ENCODE measurements around the gene ARHGAP26.

ARHGAP26 gene

DNA sequence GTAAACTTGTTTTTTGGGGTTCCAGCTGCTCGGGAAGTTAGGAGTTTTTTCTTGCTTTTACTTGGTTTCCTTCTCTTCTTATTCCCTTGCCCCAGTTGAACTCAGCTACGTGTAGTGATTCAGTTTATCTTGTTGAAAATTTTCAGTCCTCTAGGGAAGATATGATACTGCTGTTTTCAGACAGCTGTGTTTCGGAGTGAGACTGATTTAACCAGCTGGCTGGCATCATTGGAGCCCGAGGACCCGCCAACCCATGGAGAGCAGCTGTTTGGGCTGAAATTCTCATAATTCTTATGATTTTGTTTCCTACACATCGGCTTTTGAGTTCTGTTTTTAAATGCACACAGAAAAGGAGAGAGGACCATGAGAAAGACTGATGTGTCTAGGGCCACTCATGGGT, 361.8 kb downstream of the ARHGAP26 start:
- no peak for DNase-seq

DNA sequence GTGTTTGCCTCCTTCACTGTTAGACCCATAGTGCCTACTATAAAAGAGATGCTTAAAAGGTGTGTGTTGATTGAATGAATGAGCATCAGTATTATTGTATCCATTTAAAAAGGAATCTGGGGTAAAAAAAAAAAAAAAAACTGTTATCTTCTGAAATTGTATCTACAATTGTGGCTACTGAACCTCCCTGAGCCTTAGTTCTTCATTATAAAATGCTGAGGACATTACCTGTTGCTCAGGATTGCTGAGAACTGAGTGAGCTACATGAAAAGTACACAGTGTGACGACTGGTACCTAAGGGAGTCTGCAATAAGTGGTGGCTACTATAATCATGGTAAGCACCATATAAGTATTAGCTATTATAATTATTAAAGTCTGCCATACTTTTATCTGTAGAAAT, 362.6 kb downstream of the ARHGAP26 start:
- no peak for DNase-seq

DNA sequence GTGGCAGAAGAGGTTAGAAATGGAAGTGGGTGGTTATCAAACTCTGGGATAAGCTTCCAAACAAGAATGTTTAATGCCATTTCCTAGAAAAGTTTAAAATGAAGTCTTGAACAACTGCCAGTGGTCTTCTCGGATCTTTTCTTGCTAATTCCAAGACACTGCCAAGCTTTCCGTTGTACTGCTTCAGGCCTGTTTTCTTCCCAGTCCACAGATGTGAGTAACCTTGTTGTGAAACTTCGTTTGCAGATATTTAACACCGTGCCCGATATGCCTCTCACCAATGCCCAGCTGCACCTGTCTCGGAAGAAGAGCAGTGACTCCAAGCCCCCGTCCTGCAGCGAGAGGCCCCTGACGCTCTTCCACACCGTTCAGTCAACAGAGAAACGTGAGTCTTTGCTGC, 363.5 kb downstream of the ARHGAP26 start:
- DNase-seq: no peak

DNA sequence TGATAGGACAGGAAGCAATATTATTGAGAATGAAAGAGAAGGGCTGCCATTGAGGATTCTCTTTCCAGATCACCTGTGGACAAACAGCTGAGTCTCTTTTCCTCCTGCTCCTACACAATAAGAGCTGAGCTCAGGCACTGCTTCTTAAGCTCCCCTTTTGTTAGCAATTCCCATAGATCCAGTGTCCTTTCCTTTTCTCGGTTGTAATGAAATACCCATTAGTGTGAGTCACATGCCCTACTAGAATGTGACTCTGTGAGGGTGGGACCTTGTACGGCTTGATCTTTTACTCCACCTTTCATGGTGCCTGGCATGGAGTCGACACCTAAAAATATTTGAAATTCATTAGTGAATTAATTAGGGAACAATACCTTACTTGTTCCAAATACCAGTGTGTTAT, 364.1 kb downstream of the ARHGAP26 start:
- DNase-seq: no peak

DNA sequence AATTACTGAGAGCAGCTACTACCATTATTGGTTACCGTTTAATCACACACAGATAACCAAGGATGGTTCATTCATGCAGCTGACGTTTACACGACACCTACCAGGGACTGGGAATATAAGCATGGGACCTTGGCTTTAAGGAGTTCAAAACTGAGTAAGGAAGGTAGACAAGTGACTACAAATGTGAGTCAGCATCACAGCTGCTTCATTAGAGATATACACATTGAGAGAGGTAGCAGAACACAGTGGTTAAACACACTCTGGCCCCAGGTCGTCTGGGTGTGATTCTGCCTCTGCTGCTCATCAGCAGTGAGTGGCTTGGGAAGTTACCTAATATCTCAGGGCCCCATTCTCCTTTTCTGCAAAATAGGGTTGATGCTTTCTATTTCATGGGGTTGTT, 364.7 kb downstream of the ARHGAP26 start:
- no peak for DNase-seq

DNA sequence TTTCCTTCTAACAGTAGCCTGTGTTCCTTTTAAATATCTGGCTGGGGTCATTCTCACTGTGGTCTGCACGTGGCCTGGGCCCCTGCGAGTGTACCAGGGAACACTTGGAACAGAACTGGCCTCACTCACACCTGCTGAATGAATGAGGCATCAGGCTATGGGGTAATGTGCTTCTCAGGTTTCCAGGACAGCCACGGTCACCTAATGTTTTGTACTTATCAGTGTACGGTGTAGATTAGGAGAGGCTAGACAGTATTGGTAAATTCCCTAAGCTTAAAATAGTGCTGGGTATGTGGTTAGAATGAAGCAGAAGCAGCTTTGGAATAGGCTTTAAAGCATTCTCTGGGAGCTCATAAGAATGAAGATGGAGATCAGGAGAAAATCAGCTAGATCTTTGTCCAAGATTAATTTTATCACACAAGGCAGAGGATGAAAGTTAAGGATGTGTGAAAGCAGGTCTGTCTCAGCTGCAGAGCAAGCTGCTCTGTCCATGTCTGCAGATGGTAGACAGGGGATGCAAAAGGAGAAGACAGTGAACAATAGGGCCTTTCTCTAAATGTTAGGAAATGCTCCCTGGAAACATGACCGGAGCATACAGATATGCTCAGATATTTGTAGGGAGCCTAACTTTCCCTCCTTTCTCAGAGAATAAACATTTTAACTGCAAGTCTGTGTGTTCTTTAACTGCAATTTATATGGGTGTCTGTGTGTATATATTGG, 365.8 kb downstream of the ARHGAP26 start:
- DNase-seq: no peak

DNA sequence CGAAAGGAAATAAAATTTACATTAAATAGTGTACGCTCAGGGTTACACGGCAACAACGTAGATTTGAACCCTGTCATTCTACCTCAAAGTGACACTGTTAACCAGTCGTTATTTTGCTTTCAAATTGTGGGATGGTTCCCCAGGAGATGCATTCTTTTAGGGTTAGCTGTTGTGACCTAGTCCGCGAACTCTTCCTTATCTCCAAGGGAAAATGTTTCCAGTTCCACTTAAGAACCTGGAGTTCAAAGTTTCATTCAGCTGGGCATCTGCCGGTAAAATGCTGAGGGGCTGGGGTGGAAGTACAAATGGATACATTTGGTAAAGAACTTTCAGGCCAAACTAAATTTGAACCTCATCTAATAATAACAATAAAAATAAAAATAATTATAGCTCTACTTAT, 368.7 kb downstream of the ARHGAP26 start:
- DNase-seq: no peak

DNA sequence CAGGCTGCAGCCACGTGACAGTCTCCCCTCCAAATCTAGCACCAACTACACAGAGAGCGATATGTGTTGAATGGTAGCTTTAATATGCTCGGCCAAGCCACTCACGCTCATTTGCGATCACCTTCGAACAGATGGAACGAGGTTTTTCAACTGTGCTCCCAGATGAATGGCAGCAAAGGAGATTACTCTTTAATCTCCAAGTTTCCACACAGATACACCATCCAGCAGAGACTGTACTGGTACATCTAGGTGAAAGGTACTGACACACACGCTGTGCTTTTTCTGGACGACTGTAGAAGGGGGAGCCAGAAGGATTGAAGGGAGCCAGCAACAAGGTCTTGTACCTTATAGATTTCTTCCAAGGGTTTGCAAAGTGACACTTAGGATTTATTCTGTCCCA, 369.4 kb downstream of the ARHGAP26 start:
- DNase-seq: no peak

DNA sequence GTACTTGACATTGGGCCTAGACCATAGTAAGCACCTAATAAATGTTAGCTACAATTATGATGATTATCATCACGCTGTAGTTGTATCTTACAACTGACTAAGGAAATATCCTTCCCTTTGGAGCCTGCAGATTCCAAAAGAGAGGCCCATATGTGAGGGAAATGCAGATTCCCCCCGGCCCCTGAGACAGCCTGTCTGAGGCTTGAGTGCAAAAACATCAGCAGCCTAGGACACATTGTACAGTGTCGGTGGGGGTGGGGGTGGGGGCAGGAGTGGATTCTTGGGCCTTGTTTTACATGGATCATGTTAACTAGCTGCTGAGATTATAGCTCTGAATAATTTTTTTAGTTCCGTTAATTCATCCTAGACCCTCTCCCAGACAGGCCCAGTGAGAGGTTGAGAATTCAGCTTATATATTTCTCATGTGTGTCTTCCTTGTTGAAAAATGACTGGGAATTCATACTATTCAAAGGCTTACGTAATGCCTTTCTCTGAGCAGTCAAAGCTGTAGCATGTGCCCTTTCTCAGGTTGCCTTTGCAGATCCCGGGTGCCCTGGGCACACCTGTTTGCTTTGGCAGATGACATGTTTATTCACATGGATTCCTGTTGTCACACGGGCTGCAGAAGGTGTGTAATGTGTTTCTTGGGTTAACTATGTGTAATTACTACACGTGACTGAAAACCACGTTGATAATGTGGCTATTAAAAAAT, 370.5 kb downstream of the ARHGAP26 start:
- no peak for DNase-seq

DNA sequence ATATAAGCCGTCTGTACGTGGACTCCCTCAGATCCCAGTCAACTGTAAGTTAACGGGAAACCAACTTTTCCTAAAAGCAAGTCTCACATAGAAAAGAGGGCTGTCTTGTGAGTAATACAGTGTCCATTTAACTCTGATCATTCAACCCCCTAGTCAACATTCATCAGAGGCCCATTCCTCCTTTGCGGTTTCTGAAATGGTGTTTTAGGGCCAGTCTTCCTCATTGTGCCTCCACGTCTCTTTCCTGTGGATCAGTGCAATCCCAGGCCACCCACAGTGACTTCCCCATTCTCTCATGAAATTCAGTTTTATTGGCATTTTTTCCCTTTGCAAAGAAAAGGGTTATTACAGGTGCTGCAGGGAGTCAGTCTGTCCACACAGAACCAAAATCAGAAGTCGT, 371.5 kb downstream of the ARHGAP26 start:
- DNase-seq: no peak

DNA sequence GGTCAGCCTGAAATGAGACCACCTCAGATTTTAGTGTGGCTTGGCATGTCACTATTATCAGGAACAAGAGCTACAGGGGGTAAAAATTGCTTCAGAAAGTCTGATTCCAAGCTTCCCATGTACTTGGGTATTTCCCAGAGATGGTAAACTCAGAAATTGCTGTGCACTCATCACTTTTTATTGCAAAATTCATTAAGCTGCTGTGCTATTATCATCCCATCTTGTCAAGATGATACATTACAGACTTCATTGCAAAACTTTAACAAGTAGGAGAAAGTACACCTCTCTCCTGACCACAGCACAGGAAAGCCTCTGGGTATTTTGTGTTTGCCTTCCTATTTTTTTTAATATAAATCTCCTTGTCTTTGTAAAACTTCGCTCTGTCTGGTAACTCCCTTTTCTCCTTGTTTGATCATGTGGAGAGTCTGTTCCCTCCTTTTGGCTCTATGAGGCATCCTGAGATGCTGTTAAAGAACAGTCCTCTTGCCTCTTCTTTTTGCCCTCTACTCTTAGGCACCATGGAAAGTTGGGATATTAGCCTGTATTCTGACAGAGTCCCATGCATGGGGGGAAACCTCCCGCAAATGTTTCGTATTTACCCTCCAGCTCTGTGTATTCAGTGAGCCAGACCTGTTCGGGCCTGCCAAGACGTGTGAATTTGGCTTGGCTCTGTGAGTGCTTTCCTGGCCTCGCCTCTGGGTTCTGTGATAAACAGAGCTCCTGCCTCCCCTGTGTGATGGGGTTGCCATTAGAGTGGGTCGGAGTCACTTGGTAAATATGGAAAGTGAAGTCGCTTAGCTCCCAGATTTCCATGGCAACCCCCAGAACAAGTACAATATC, 372.6 kb downstream of the ARHGAP26 start:
- DNase-seq: no peak

DNA sequence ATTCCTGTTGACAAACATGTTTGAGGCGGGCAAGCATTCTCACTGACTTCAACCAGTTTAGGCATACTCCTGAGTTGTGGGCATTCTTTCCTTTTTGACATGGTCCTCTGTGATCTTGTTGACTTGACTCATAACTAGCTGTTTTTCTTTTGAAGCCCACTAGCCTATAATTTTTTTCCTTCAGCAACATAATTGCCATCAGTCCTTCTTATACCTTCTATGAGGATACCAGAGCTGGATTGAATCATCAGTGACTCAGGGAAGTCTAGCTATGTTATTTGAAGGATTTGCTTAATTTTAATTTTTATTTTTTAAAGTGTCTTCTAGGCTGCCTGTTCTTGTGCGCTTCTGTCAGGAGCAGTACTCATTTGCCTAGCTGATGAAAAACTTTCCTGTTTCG, 373.8 kb downstream of the ARHGAP26 start:
- DNase-seq: no peak

DNA sequence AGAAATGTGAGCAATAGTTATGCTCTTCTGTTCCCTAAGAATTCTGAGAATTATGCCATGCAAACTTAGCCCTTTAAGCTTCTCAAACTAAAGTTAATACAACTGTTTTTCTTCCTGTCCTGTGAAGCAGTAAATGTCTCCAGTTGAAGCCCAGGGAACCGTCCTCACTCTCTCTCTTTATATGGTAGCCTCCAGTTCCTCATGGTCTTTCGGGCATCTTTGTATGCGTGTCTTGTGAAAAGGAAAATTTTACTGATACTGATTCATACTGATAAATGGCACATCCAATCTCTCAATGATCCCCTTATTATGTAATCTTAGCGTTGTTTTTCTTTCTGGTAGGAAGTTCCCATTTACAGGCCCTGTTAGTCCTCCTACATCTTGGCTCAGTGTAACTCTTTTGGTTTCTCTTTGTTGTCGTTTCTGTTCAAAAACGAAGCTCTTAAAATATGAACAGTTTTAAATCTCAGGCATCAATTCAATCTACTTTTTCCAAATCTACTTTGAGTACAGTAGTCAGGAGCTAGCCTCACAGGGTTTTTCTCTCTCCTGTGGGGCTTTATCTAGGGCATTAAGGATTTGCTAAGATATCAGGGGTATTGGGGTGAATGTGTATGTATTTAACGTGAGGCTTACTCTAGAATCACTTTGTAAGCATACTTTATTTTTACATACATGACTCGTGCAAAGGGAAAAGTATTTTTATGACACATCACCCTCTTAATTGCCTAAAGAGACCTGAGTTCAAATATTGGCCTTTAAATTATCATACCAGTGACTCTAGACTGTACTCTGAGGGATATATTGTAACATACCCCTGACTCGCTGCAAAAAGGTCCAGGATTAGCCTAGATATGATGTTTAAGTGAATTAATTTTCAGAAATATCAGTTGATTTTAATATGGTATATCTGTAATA, 375.3 kb downstream of the ARHGAP26 start:
- DNase-seq: no peak

DNA sequence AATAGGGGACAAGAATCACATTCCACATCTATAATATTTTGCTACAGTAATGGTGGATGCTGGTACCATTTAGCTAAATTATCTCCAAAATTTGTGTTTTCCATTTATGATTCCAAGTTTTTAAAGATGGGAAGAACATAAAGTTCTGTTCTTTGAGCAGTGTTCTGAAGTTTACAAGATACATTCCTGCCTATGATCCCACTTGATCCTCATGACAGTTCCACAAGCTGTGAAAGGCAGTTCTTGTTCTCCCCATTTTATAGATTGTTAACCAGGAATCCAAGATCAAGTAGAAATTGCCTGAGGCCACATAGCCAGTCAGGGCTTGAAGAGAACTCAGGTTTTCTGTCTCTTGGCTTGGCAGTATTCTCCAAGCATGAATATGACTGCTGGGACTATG, 376.0 kb downstream of the ARHGAP26 start:
- no peak for DNase-seq

DNA sequence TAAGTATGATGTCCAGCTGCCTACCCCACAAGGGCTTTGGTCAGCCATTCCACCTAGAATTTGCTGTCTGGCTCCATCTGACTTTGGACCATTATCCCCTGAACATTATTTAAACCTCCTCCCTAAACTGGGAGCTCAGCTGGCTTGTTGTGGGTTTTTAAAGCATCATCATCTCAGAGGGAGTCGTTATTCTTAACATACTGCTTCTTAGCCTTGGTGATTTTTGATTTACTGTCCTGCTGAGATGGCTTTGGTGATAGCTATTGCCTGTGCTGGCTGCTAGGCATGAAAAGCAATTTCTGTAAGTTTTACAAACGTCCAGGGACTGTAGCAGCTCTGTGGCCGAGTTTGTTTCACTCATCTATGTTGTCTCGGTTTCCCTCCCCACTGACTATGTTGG, 377.2 kb downstream of the ARHGAP26 start:
- DNase-seq: no peak

DNA sequence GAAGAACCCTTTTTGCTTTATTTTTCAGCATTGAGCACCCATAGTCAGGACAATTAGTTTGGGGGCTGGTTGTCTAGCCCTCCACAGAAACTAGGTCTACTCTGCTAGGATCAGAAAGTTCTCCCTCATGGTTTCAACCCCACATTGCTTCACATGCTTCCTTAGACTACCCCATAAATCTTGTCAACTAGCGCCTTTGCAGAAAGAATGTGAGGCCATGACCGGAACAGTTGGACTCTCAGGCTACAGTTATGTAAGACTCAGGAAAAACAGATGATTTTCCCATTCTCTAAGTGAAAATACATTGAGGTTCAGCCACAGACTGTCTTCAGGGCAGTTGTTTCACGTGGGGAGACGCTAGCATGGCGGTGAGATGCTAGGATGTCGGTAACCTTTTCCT, 377.7 kb downstream of the ARHGAP26 start:
- no peak for DNase-seq

DNA sequence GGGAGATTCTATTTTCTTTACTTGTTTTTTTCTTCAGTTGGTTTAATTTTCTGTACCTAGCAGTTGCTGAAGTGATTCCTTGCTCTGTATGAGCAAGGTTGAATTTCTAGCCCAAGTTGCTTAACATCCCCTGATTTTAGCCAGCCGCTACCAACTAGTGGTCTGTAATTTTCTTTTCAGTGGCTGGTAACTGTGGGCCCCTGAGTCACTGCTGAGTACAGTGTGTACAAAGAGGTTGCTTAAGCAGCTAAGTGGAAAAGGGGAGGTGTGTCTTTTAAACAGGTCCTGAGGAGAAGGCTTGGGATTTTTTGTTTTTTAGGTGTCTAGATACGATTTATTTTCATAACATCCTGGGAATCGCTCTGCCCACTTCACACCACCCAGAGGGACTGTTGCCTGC, 378.6 kb downstream of the ARHGAP26 start:
- no peak for DNase-seq

DNA sequence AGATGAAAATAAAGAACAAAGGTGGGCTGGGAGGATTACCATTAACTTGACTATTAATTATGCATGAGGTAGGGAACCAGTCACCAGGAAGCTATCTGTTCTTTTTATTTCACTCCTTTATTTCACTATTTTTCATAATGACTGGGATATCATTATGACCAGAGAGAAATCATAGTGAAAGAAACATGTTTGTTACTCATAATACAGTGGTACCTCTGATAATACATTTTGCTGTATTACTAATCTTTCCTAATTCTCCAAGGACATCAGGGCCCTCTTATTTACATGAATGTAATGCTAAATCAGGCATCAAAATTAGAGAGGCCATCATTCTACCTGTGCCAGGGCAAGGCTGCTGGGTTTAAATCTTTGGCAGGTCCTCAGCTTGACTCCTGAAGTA, 379.6 kb downstream of the ARHGAP26 start:
- DNase-seq: no peak

DNA sequence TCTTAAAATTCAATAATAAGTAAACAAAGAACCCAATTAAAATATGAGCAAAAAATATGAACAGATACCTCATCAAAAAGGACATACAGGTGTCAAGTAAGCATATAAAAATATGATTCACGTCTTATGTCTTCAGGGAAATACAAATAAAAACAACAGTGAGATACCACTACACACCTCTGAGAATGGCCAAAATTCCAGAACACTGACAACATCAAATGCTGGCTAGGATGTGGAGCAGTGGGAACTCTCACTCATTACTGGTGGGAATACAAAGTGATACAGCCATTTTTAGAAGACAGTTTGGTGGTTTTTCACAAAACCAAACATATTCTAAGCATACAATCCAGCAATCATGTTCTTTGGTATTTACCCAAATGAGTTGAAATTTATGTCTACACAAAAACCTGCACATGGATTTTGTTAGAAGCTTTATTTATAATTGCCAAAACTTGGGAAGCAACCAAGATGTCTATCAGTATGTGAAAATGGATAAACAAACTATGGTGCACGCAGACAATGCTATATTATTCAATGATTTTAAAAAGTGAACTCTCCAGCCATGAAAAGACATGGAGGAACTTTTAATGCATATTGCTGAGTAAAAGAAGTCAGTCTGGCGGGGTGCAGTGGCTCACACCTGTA, 381.0 kb downstream of the ARHGAP26 start:
- no peak for DNase-seq

DNA sequence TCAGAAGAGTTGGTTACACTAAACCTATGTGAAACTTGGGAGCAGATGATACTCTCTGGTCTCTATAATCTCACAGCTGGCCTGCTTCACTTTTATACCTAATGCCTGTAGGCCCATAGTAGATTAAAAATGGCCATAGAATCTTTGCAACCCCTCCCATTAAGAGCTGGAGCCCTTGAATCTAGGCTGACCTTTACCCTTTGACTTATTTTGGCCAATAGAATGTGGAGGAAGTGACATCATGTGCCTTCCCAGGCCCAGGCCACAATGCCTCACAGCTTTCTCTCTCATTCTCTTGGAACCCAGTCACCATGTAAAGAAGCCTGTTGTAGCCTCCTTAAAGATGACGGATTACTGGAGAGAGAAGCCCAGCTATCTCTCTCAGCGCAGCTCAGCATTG, 382.3 kb downstream of the ARHGAP26 start:
- DNase-seq: no peak

DNA sequence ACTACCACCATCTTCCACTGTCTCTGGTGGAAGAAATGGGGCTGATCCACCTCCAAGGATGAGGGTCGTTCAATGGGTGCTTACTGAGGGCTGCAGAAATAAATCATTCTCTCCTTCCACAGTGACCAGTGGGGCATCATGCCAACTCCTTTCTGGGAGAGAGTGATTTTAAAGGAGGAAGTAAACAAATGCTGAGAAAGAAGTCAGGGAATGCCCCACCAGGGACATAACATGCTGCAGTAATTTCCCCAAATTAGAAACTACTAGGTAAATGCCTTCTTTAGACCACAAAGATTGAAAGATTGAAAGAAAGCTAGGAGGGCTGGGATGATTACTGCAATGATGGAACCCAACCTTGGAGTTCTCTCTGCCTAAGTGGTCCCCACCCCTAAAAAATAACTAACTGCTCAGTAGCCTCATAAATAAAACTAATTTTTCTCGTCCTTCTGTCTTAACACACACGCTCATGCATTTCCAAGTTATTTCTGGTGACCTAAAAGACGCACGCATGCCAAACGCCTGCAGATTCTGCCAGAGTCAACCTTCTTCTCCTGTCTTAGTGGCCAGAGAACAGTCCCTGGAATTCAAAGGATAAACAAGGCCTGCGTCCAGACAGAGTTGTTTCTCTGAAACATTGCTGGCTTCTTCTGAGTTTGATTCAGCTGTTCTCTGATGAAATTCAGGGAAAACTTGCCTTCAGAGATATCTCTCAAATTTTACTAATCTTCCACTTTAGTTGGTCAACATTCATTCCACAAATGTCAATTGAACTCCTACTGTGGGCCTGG, 383.3 kb downstream of the ARHGAP26 start:
- DNase-seq: peak; percentile 26

Data from amniotic stem cell (primary cell).